Measurements from ENCODE around the gene ITPR1. TPM values are rescaled to one million over a fixed set of nuclear protein-coding genes. Genes with fewer than 3 reads are reported as not detected.
A peak's percentile ranks its signal among the peaks of the same experiment; 100 is the strongest.

ITPR1 gene
- total RNA-seq, 2 donors from 2014 or later = 119 to 177 TPM

DNA sequence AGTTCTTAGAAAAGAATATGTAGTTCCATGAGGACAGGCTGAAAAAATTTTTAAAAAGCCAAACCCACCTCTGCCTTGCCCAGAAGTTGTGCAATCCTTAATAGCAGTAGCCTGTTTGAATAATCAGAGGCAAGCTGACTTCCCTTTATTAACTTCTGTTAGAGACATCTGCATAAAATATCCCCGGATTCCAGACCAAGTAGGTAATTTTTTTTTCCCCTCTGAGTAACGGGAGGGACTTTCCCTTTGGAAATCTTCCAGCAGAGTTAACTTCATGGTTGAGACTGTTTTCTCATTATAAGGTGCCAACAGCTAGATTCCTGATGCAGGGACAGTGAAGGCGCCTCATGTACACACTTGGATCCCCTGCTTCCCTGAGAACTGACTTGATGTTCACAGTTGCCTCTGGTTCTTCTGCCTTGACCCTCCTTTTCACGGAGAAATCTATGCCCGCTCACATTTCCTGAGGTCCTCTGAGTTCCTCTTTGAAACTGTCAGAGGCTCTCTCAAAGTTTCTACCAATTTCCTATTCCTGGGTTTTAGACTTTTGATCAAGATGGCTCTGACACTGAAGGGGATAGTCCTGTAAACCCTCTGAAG, 258.5 kb downstream of the ITPR1 start:
- H3K4me1 Mint-ChIP-seq (ENCODE audit: low read depth in 2 of 2) = peaks cover 80 to 96% of the 10 kb centered on the region in 2 donors
- DNase-seq (ENCODE audit: low spot score) (no peak), ATAC-seq (no peak)
- H3K36me3 Mint-ChIP-seq = peaks cover 28% of the 10 kb centered on the region
- H3K27me3 Mint-ChIP-seq = no peaks in the 10 kb centered on the region
- H3K4me3 Mint-ChIP-seq = peak overlapping the region; percentile 63
- peak overlapping the region; percentile 82 to 86 for H3K27ac Mint-ChIP-seq
- H3K9me3 Mint-ChIP-seq = no peaks in the 10 kb centered on the region

DNA sequence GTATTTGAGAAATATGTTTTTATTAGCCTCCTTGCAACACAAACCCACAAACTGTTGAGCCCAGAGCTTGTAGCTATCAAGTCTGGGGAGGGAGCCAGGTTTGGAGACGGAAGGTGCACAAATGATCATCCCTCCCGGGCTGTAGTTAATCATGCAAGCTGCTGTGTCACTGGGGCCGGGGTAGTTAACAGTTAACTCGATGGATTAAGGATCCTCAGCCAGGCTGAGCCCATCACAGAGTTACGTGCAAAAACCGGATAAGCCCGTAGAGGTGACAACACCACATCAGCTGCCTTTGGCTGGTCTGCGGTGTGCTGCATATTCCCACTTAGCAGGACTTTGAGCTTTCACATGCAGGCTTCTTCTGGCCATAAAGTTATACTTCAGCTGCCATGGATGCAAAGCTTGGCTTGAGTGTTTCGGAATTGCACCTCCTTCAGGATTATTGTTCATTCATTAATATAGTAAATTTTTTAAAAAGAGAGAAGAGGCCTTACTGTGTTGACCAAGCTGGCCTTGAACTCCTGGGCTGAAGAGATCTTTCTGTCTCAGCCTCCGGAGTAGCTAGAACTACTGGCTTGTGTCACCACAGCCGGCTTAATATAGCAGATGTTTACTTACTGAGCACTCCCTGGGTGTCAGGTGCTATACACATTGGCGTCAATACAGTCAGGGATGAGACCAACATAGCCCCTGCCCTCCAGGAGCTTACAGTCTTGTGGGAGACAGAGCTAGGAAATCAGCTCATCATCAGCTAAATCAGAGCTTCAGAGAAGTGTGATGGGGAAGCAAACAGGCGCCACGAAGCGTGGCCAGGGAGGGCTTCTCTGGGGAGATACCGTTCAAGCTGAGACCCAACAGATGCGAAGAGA, 259.3 kb downstream of the ITPR1 start:
- Mint-ChIP-seq H3K27me3 (no peaks in the 10 kb centered on the region), H3K27ac (peak overlapping the region; percentile 82 to 86), H3K36me3 (peaks cover 30% of the 10 kb centered on the region), H3K9me3 (no peaks in the 10 kb centered on the region), H3K4me3 (peak overlapping the region; percentile 63), H3K4me1 (ENCODE audit: low read depth in 2 of 2) (peaks cover 80 to 92% of the 10 kb centered on the region in 2 donors)
- ATAC-seq (peak; percentile 66 to 67), DNase-seq (ENCODE audit: low spot score) (peak; percentile 70)

DNA sequence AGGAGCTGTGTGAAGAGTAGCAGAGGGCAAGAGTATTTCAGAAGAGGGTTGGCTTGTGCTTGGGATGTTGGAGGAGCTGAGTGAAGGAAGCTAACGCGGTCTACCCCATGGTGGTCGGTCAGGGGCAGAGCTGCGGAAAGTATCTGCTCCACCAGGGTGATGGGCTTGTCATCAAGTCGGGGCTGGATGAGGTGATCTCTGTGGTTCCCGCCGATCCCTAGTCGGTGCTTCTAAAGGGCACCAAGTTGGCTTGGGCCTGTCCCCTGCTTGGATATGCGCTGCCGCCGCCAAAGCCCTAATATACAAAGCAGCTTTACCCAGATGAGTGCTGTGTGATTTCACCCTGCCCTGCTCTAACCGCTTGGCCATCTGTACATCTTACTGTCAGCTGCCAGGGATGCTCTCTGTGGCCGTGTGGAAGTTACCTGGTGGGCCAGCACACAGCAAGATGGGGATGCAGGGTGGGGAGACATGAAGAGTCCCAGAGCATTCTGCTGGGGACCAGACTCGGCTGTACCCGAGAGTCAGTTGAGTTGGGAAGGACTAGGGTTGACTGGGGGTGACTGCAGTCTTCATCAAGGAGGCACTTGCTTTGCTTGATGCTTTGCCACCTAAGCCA, 260.0 kb downstream of the ITPR1 start:
- no peak for DNase-seq (ENCODE audit: low spot score)
- H3K27ac Mint-ChIP-seq = peak overlapping the region; percentile 82 to 86
- no peak for ATAC-seq
- peak overlapping the region; percentile 63 for H3K4me3 Mint-ChIP-seq
- peaks cover 74 to 84% of the 10 kb centered on the region in 2 donors for H3K4me1 Mint-ChIP-seq (ENCODE audit: low read depth in 2 of 2)
- no peaks in the 10 kb centered on the region for H3K9me3 Mint-ChIP-seq
- peaks cover 30% of the 10 kb centered on the region for H3K36me3 Mint-ChIP-seq
- H3K27me3 Mint-ChIP-seq = no peaks in the 10 kb centered on the region

DNA sequence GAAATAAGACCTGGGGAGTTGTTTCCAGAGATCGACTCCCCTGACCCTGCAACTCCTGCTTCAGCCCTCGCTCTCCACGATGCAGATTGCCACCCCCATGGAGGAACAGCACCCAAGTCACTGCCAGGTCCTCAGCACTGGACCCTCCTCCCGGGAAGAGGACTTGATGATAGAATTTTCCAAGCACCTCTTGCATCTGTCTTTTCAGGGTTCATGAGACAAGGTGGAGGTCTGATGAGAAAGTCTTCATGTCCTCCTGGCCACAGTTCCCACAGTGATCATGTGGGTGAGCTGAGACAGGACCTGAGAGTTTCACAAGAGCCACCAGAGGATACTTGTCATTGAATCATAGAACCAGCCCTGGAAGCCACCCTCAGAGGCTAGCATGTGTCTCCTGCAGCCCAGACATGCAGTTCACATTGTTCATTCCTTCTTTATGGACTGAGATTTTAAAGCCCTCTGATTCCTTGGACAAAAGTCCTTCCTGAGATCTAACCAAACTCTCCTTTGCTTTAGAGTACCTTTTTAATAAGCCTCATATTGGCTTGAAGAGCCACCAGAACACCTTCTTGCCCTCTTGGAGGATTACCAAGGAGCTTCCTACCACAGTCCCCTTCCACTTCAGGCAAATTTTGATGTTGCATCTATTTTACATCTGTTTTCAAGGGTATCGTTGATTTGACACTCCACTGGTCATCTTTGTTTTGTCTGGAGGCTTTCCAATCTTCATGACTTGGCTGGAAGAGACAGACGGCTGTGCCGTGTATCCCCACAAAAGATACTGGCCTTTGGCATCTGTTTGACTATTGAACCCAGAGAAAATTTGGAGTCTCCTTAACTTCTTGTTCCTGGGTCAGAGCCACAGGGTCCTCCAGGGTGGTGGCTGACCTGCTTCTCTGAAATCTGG, 261.3 kb downstream of the ITPR1 start:
- H3K4me3 Mint-ChIP-seq = peak overlapping the region; percentile 63
- H3K36me3 Mint-ChIP-seq = peaks cover 30% of the 10 kb centered on the region
- ATAC-seq = peak; percentile 78 to 82
- H3K9me3 Mint-ChIP-seq = no peaks in the 10 kb centered on the region
- H3K4me1 Mint-ChIP-seq (ENCODE audit: low read depth in 2 of 2) = peaks cover 73 to 77% of the 10 kb centered on the region in 2 donors
- no peaks in the 10 kb centered on the region for H3K27me3 Mint-ChIP-seq
- no peak for DNase-seq (ENCODE audit: low spot score)
- H3K27ac Mint-ChIP-seq = peak overlapping the region; percentile 82 to 86

GRCh38 chr3:4755566-4755965, 262.4 kb downstream of the ITPR1 start:
- H3K27ac Mint-ChIP-seq = peak overlapping the region; percentile 58 to 86

GRCh38 chr3:4756057-4756775, 263.1 kb downstream of the ITPR1 start:
- H3K27me3 Mint-ChIP-seq = no peaks in the 10 kb centered on the region
- H3K36me3 Mint-ChIP-seq = peaks cover 25% of the 10 kb centered on the region
- no peak for DNase-seq (ENCODE audit: low spot score)
- H3K9me3 Mint-ChIP-seq = no peaks in the 10 kb centered on the region
- ATAC-seq = no peak
- H3K4me3 Mint-ChIP-seq = peak overlapping the region; percentile 57
- H3K4me1 Mint-ChIP-seq (ENCODE audit: low read depth in 2 of 2) = peaks cover 66 to 69% of the 10 kb centered on the region in 2 donors
- peak overlapping the region; percentile 58 to 86 for H3K27ac Mint-ChIP-seq

More at GRCh38 chr3:4755566-4755965, 262.4 kb downstream of the ITPR1 start:
- no peak for ATAC-seq
- Mint-ChIP-seq H3K4me3 (peak overlapping the region; percentile 57), H3K4me1 (ENCODE audit: low read depth in 2 of 2) (peaks cover 73 to 75% of the 10 kb centered on the region in 2 donors), H3K9me3 (no peaks in the 10 kb centered on the region), H3K36me3 (peaks cover 30% of the 10 kb centered on the region), H3K27me3 (no peaks in the 10 kb centered on the region)
- no peak for DNase-seq (ENCODE audit: low spot score)

DNA sequence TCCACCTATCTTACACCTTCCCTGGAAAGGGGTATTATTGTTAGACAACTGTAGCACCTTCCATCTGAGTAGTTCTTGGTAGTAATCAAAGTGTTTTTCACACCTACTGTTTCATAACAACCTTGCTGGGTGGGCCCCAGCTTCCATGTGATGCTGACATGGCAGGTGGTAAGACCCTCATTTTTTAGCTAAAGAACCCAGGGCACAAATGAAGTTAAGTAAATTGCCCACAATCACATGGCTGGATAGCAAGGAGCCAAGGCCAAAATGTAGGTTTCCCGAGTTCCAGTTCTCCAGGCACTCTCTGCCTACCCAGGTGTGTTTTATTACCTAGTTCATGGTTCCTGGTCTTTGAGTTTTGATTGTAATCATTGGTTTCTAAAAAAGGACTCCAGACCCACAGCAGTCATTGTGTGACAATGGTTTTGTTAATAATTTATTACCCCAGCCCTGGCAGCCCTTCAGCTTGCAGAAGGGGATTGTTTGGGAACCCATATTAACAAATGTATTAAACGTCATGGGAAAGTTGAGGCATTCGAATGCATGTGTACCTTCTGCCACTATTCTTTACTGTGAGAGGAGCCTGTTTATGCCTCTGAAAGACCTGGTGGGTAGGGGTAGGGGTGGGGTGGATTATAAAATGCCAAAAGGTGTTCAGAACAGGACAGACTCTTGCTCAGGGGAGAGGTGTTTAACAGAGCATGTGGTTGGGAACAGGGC, 263.9 kb downstream of the ITPR1 start:
- H3K27ac Mint-ChIP-seq = peak overlapping the region; percentile 58 to 86
- ATAC-seq (no peak), DNase-seq (ENCODE audit: low spot score) (no peak)
- peaks cover 28% of the 10 kb centered on the region for H3K36me3 Mint-ChIP-seq
- peak overlapping the region; percentile 20 for H3K4me3 Mint-ChIP-seq
- no peaks in the 10 kb centered on the region for H3K9me3 Mint-ChIP-seq
- H3K4me1 Mint-ChIP-seq (ENCODE audit: low read depth in 2 of 2) = peaks cover 58 to 68% of the 10 kb centered on the region in 2 donors
- H3K27me3 Mint-ChIP-seq = no peaks in the 10 kb centered on the region

GRCh38 chr3:4757575-4758248, 264.6 kb downstream of the ITPR1 start:
- H3K36me3 Mint-ChIP-seq = peaks cover 25% of the 10 kb centered on the region
- no peak overlapping the region for H3K4me3 Mint-ChIP-seq
- H3K27ac Mint-ChIP-seq = peak overlapping the region in 1 of 2 donors; percentile 86
- H3K27me3 Mint-ChIP-seq = no peaks in the 10 kb centered on the region
- peaks cover 51 to 61% of the 10 kb centered on the region in 2 donors for H3K4me1 Mint-ChIP-seq (ENCODE audit: low read depth in 2 of 2)
- peaks cover 2% of the 10 kb centered on the region for H3K9me3 Mint-ChIP-seq
- ATAC-seq = no peak
- no peak for DNase-seq (ENCODE audit: low spot score)

- Mint-ChIP-seq H3K27me3 (no peaks in the 10 kb centered on the region), H3K4me3 (no peak overlapping the region), H3K9me3 (peaks cover 4% of the 10 kb centered on the region), H3K27ac (no peak overlapping the region), H3K4me1 (ENCODE audit: low read depth in 2 of 2) (peaks cover 45 to 54% of the 10 kb centered on the region in 2 donors), H3K36me3 (peaks cover 22% of the 10 kb centered on the region)
- ATAC-seq (no peak), DNase-seq (ENCODE audit: low spot score) (no peak)
Measured at GRCh38 chr3:4758249-4758860, 265.2 kb downstream of the ITPR1 start.

DNA sequence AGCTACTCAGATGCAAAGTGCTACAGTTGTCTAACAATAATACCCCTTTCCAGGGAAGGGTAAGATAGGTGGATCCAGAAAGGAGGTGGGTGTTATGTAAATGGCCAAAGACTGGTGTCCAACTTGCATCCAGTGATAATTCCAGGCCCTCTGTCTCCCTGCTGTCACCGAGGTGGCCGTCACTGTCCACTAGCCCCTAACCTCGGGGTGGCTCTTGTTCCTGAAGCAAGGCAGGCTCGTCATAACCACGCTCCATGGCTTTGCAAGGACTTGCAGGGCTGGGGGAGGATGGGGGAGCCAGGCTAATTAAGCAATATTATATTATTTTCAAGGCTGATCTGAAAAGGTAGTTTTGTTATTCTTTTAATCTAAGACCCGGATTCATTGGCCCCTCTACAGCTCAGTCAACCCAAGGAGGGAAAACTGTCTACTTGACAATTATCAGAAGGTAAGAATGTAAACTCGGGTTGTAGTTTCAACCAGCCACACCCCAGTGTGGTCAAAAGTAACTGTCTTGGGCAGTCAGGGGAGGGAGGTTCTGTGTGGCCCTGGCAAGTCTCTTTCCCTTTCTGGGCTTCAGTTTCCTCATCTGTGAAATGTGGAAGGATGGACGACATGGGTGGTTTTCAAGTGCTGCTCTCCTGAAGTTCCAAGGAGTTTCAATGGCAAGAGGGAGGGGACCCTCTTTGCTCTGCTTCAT, 266.0 kb downstream of the ITPR1 start:
- ATAC-seq (no peak), DNase-seq (ENCODE audit: low spot score) (no peak)
- Mint-ChIP-seq H3K4me3 (no peak overlapping the region), H3K9me3 (peaks cover 4% of the 10 kb centered on the region), H3K27ac (peak overlapping the region; percentile 57 to 92), H3K27me3 (no peaks in the 10 kb centered on the region), H3K4me1 (ENCODE audit: low read depth in 2 of 2) (peaks cover 37 to 47% of the 10 kb centered on the region in 2 donors), H3K36me3 (peaks cover 22% of the 10 kb centered on the region)

GRCh38 chr3:4759689-4760312, 266.7 kb downstream of the ITPR1 start:
- no peaks in the 10 kb centered on the region for H3K27me3 Mint-ChIP-seq
- ATAC-seq = peak in 1 of 2 donors; percentile 5
- H3K9me3 Mint-ChIP-seq = peaks cover 6% of the 10 kb centered on the region
- peak overlapping the region; percentile 68 for H3K4me3 Mint-ChIP-seq
- peaks cover 32 to 42% of the 10 kb centered on the region in 2 donors for H3K4me1 Mint-ChIP-seq (ENCODE audit: low read depth in 2 of 2)
- peaks cover 22% of the 10 kb centered on the region for H3K36me3 Mint-ChIP-seq
- H3K27ac Mint-ChIP-seq = peak overlapping the region; percentile 57 to 92
- DNase-seq (ENCODE audit: low spot score) = no peak
